SK-N-SH (cell line): Measurements from ENCODE around the gene NRGN. TPM values are rescaled to one million over a fixed set of nuclear protein-coding genes. Genes with fewer than 3 reads are reported as not detected.

Experiments
- CTCF ChIA-PET: fragments of 300-600, 350-600 bp; formaldehyde crosslinking; extraction: SDS; loops from one replicate; lab custom pipeline; 2021; lab: Yijun Ruan, JAX
- POLR2A ChIA-PET: fragments of 350-600 bp; sonication (Branson Sonifier 250); formaldehyde crosslinking; extraction: SDS; loops from one replicate; lab custom pipeline; 2020; ENCODE audit warnings: antibody characterized with exemption, inconsistent platforms; lab: Yijun Ruan, JAX
- DNase-seq: peaks from one replicate; pipeline ENCODE4 v3.0.0; 2012
- H2AFZ ChIP-seq: fragments of 200-600 bp; sonication (generic); 2 replicates; pipeline ENCODE4 v1.8.1; 2016; ENCODE audit warnings: antibody characterized with exemption, mild to moderate bottlenecking, low read depth
- H3F3A ChIP-seq: fragments of 200-600 bp; sonication (generic); replicated peaks from 2 replicates; pipeline ENCODE3; 2016; ENCODE audit warnings: antibody characterized with exemption, mild to moderate bottlenecking; ENCODE audit not compliant: insufficient read depth
- H3K27ac ChIP-seq, 2 experiments: fragments of 200-500 bp in 1 of 2; fragments of 200-600 bp in 1 of 2; sonication (Bioruptor generic) in 1 of 2; sonication (generic), shearing (Covaris generic) in 1 of 2; 2 replicates each; pipeline versions ENCODE4 v1.5.1 to v1.6.1; 2014 to 2016; ENCODE audit warnings: low read depth in 2 of 2, inconsistent platforms in 1 of 2, low read length in 1 of 2, mild to moderate bottlenecking in 1 of 2, mixed read lengths in 1 of 2
- H3K27me3 ChIP-seq: fragments of 200-600 bp; sonication (generic), shearing (Covaris generic); 2 replicates; pipeline ENCODE4 v1.6.1; 2016; ENCODE audit warnings: mixed run types; ENCODE audit not compliant: insufficient read depth
- H3K36me3 ChIP-seq, 2 experiments: fragments of 200-500 bp in 1 of 2; fragments of 200-600 bp in 1 of 2; sonication (Bioruptor generic) in 1 of 2; sonication (generic) in 1 of 2; replicated peaks in 1 of 2; 2 replicates each; pipeline versions ENCODE3 to v1.5.1; 2014 to 2016; ENCODE audit warnings: low read length in 1 of 2, mild to moderate bottlenecking in 1 of 2; ENCODE audit not compliant: insufficient read depth in 2 of 2, control insufficient read depth in 1 of 2
- H3K4me1 ChIP-seq, 2 experiments: fragments of 200-500 bp in 1 of 2; fragments of 200-600 bp in 1 of 2; sonication (Bioruptor generic) in 1 of 2; sonication (generic), shearing (Covaris generic) in 1 of 2; 2 replicates each; pipeline versions ENCODE4 v1.5.1 to v1.6.1; 2014 to 2016; ENCODE audit warnings: low read depth in 1 of 2, low read length in 1 of 2, mixed run types in 1 of 2; ENCODE audit not compliant: insufficient read depth in 2 of 2, control insufficient read depth in 1 of 2
- H3K4me2 ChIP-seq: fragments of 200-600 bp; sonication (generic), shearing (Covaris generic); 2 replicates; pipeline ENCODE4 v1.6.1; 2017; ENCODE audit warnings: mixed run types
- H3K4me3 ChIP-seq, 2 experiments: fragments of 200-500 bp in 1 of 2; fragments of 200-600 bp in 1 of 2; sonication (Bioruptor generic) in 1 of 2; sonication (generic), shearing (Covaris generic) in 1 of 2; 2 replicates each; pipeline versions ENCODE4 v1.5.1 to v1.8.1; 2014 to 2016; ENCODE audit warnings: low read depth in 2 of 2, inconsistent platforms in 1 of 2, low read length in 1 of 2, mild to moderate bottlenecking in 1 of 2, mixed read lengths in 1 of 2, moderate library complexity in 1 of 2
- H3K79me2 ChIP-seq: fragments of 200-600 bp; sonication (generic); 2 replicates; pipeline ENCODE4 v1.8.1; 2017; ENCODE audit warnings: mild to moderate bottlenecking; ENCODE audit not compliant: insufficient read depth
- H3K9ac ChIP-seq: fragments of 200-600 bp; sonication (generic); 2 replicates; pipeline ENCODE4 v1.6.1; 2017; ENCODE audit warnings: mixed run types
- H3K9me2 ChIP-seq: fragments of 200-600 bp; sonication (generic); 2 replicates; pipeline ENCODE4 v1.6.1; 2017; ENCODE audit warnings: mixed run types
- H3K9me3 ChIP-seq: fragments of 200-600 bp; sonication (generic); 2 replicates; pipeline ENCODE4 v1.6.1; 2017; ENCODE audit warnings: mixed run types, mild to moderate bottlenecking, moderate library complexity
- H4K20me1 ChIP-seq: fragments of 200-600 bp; sonication (generic); 2 replicates; pipeline ENCODE4 v1.6.1; 2017; ENCODE audit warnings: mild to moderate bottlenecking, mixed run types; ENCODE audit not compliant: insufficient read depth
- CHD2 ChIP-seq: fragments of 150-350 bp; IDR thresholded peaks from 2 replicates; pipeline ENCODE4 v1.6.1; 2018; ENCODE audit warnings: low read length; ENCODE audit not compliant: partially characterized antibody
- ELF1 ChIP-seq: IDR thresholded peaks from 2 replicates; pipeline ENCODE4 v1.4.0; 2012
- EP300 ChIP-seq, 2 experiments: IDR thresholded peaks; 2 replicates each; pipeline versions ENCODE4 v1.4.0 to v1.6.1; 2012; ENCODE audit warnings: borderline replicate concordance in 1 of 2, low read depth in 1 of 2, low read length in 1 of 2
- FOSL2 ChIP-seq: IDR thresholded peaks from 2 replicates; pipeline ENCODE4 v1.4.0; 2012; ENCODE audit warnings: low read depth, mild to moderate bottlenecking, moderate library complexity, borderline replicate concordance
- FOXM1 ChIP-seq: IDR thresholded peaks from 2 replicates; pipeline ENCODE4 v1.4.0; 2012; ENCODE audit warnings: low read depth, mild to moderate bottlenecking
- GABPA ChIP-seq: IDR thresholded peaks from 2 replicates; pipeline ENCODE4 v1.4.0; 2012; ENCODE audit warnings: low read depth, mild to moderate bottlenecking
- IRF3 ChIP-seq: fragments of 150-350 bp; IDR thresholded peaks from 2 replicates; pipeline ENCODE4 v1.6.1; 2016; ENCODE audit warnings: mild to moderate bottlenecking, low read depth, low read length
- JUND ChIP-seq: IDR thresholded peaks from 2 replicates; pipeline ENCODE4 v1.4.0; 2012
- MAX ChIP-seq: IDR thresholded peaks from 2 replicates; pipeline ENCODE4 v1.4.0; 2012; ENCODE audit warnings: low read depth
- MEF2A ChIP-seq: IDR thresholded peaks from 2 replicates; pipeline ENCODE4 v1.4.0; 2012; ENCODE audit warnings: low read depth, borderline replicate concordance
- MXI1 ChIP-seq: IDR thresholded peaks from 2 replicates; pipeline ENCODE4 v1.6.1; 2012; ENCODE audit warnings: mild to moderate bottlenecking, low read depth, low read length, improper control_type of control experiment
- NRF1 ChIP-seq: IDR thresholded peaks from 2 replicates; pipeline ENCODE4 v1.6.1; 2012; ENCODE audit warnings: low read depth, mild to moderate bottlenecking, low read length
- PBX3 ChIP-seq: IDR thresholded peaks from 2 replicates; pipeline ENCODE4; 2012
- POLR2AphosphoS5 ChIP-seq: IDR thresholded peaks from 2 replicates; pipeline ENCODE4 v1.6.1; 2012; ENCODE audit warnings: low read depth, low read length
- RAD21 ChIP-seq: IDR thresholded peaks from 2 replicates; pipeline ENCODE4 v1.6.1; 2012; ENCODE audit warnings: mild to moderate bottlenecking, low read length
- RCOR1 ChIP-seq: fragments of 150-350 bp; IDR thresholded peaks from 2 replicates; pipeline ENCODE4 v1.6.1; 2017; ENCODE audit warnings: antibody characterized with exemption, low read length
- RFX5 ChIP-seq: IDR thresholded peaks from 2 replicates; pipeline ENCODE4 v1.6.1; 2012; ENCODE audit warnings: mild to moderate bottlenecking, improper control_type of control experiment, low read length
- RXRA ChIP-seq: IDR thresholded peaks from 2 replicates; pipeline ENCODE4 v1.4.0; 2012; ENCODE audit warnings: low read depth, mild to moderate bottlenecking, borderline replicate concordance
- SIN3A ChIP-seq: IDR thresholded peaks from 2 replicates; pipeline ENCODE4 v1.6.1; 2012; ENCODE audit warnings: low read depth, mild to moderate bottlenecking, low read length, moderate library complexity, borderline replicate concordance
- TAF1 ChIP-seq: IDR thresholded peaks from 2 replicates; pipeline ENCODE4 v1.6.1; 2012; ENCODE audit warnings: low read depth, mild to moderate bottlenecking, low read length, moderate library complexity, borderline replicate concordance
- USF1 ChIP-seq: IDR thresholded peaks from 2 replicates; pipeline ENCODE4 v1.4.0; 2012; ENCODE audit warnings: low read depth, borderline replicate concordance
- YY1 ChIP-seq: IDR thresholded peaks from 2 replicates; pipeline ENCODE4 v1.4.0; 2012; ENCODE audit warnings: low read depth, mild to moderate bottlenecking
- WGBS: methylation state at CpG from one replicate; pipeline ENCODE4 v1.1.6; 2017; ENCODE audit warnings: low lambda C conversion rate; 5-methylcytosine and 5-hydroxymethylcytosine counted together
- polyA plus RNA-seq, 3 experiments: library from polyadenylated mRNA; depleted of rRNA; stranded (reverse); fragments of >200 nt; gene quantifications; 2 replicates each; pipeline ENCODE4 v1.2.3, GENCODE V29; 2012

NRGN gene
- polyA plus RNA-seq, 1 of the 3 experiments (the other 2 are of a cell fraction): 6.8 TPM

GRCh38 chr11:124699547-124699946 lies 40.2 kb upstream of the NRGN start:
- H3K36me3 ChIP-seq: no peaks in the 10 kb centered on the region
- H3K4me3 ChIP-seq: no peak overlapping the region
- H3K27ac ChIP-seq: no peak overlapping the region
- H3K9ac ChIP-seq: no peak overlapping the region
- 7% methylated on average over 1 of the region's 1 CpG for WGBS
- TF ChIP-seq NRF1 (no peak), FOXM1 (no peak), GABPA (no peak), SIN3A (no peak), YY1 (no peak), RXRA (no peak), CHD2 (no peak), JUND (no peak), FOSL2 (no peak), USF1 (no peak), IRF3 (no peak), ELF1 (no peak)
- H3F3A ChIP-seq: no peaks in the 10 kb centered on the region
- ChIA-PET CTCF (interaction anchor here (1.5 to 1.8 kb wide), 3 partner anchors 28 to 63 kb away, joined by 5 read pairs; no protein-coding TSS in a partner anchor), POLR2A (no interaction called here)
- no peak overlapping the region for H2AFZ ChIP-seq
- DNase-seq: no peak
- H3K9me3 ChIP-seq: no peaks in the 10 kb centered on the region
- no peaks in the 10 kb centered on the region for H3K9me2 ChIP-seq
- H3K4me1 ChIP-seq: no peaks in the 10 kb centered on the region
- H3K27me3 ChIP-seq: no peaks in the 10 kb centered on the region
- H4K20me1 ChIP-seq: no peaks in the 10 kb centered on the region
- no peaks in the 10 kb centered on the region for H3K79me2 ChIP-seq
- H3K4me2 ChIP-seq: no peak overlapping the region

GRCh38 chr11:124700028-124700427 lies 39.7 kb upstream of the NRGN start:
- Histone ChIP-seq H4K20me1 (no peaks in the 10 kb centered on the region), H3K4me3 (no peak overlapping the region), H3K79me2 (no peaks in the 10 kb centered on the region), H2AFZ (no peak overlapping the region), H3K4me2 (no peak overlapping the region), H3K4me1 (no peaks in the 10 kb centered on the region), H3K9me3 (no peaks in the 10 kb centered on the region), H3F3A (no peaks in the 10 kb centered on the region), H3K27ac (no peak overlapping the region), H3K9me2 (no peaks in the 10 kb centered on the region), H3K9ac (no peak overlapping the region), H3K27me3 (no peaks in the 10 kb centered on the region), H3K36me3 (no peaks in the 10 kb centered on the region)
- CTCF ChIA-PET: interaction anchor here (1.0 to 1.8 kb wide), 4 partner anchors 29 to 63 kb away, joined by 3 to 5 read pairs (median 5); no protein-coding TSS in a partner anchor
- TF ChIP-seq PBX3 (no peak), RCOR1 (no peak), GABPA (no peak), MAX (no peak), MEF2A (no peak), SIN3A (no peak), TAF1 (no peak), MXI1 (no peak), YY1 (no peak), RFX5 (no peak), RAD21 (no peak), POLR2AphosphoS5 (no peak), EP300 (IDR thresholded peaks at IDR 0.05; ENCODE audit: borderline replicate concordance in 1 of 2, low read depth in 1 of 2, low read length in 1 of 2) (no peak)
- POLR2A ChIA-PET: no interaction called here
- no peak for DNase-seq
